Measurements from ENCODE around the gene ACAN.

Gene ACAN

DNA sequence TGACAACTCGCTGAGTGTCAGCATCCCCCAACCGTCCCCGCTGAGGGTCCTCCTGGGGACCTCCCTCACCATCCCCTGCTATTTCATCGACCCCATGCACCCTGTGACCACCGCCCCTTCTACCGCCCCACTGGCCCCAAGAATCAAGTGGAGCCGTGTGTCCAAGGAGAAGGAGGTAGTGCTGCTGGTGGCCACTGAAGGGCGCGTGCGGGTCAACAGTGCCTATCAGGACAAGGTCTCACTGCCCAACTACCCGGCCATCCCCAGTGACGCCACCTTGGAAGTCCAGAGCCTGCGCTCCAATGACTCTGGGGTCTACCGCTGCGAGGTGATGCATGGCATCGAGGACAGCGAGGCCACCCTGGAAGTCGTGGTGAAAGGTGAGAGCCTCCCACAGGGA is 35.4 kb downstream of the ACAN start:
- no peak overlapping the region for H3K4me3 ChIP-seq (ENCODE audit: insufficient read depth, low read depth, low read length, poor library complexity, severe bottlenecking)
- H3K36me3 ChIP-seq (ENCODE audit: control insufficient read depth, insufficient read depth, low read length) = no peaks in the 10 kb centered on the region
- no peaks in the 10 kb centered on the region for H3K4me1 ChIP-seq (ENCODE audit: control insufficient read depth, insufficient read depth, low read length, poor library complexity, severe bottlenecking)
- no peak overlapping the region for H3K27ac ChIP-seq (ENCODE audit: insufficient read depth, low read length, poor library complexity, severe bottlenecking)
- no peak for DNase-seq
- no peaks in the 10 kb centered on the region for H3K9me3 ChIP-seq (ENCODE audit: control insufficient read depth, low read length)
- H3K27me3 ChIP-seq (replicated peaks; ENCODE audit: control insufficient read depth, insufficient read depth, low read length, poor library complexity, severe bottlenecking) = no peaks in the 10 kb centered on the region

DNA sequence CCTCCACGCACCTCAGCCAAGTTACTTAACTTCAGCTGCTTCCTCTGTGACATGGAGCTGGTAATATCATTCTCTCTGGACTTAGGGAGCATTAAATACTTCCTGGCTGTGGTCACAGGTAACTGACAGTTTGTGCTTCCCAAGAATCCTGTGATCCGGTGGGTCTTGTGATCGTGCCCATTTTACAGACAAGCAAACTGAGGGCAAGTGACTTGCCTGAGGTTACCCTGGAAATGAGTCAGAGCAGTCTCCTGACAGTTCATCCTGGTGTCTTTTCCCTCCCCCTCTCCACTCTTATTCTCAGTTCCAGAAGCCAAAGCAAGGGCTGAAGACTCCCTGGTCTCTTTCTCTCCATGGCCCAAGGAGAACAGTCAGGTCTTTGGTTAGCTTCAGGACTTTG is 35.9 kb downstream of the ACAN start:
- H3K27ac ChIP-seq (ENCODE audit: insufficient read depth, low read length, poor library complexity, severe bottlenecking) = no peak overlapping the region
- no peak for DNase-seq
- no peaks in the 10 kb centered on the region for H3K27me3 ChIP-seq (replicated peaks; ENCODE audit: control insufficient read depth, insufficient read depth, low read length, poor library complexity, severe bottlenecking)
- H3K4me1 ChIP-seq (ENCODE audit: control insufficient read depth, insufficient read depth, low read length, poor library complexity, severe bottlenecking) = no peaks in the 10 kb centered on the region
- H3K4me3 ChIP-seq (ENCODE audit: insufficient read depth, low read depth, low read length, poor library complexity, severe bottlenecking) = no peak overlapping the region
- no peaks in the 10 kb centered on the region for H3K36me3 ChIP-seq (ENCODE audit: control insufficient read depth, insufficient read depth, low read length)
- no peaks in the 10 kb centered on the region for H3K9me3 ChIP-seq (ENCODE audit: control insufficient read depth, low read length)

DNA sequence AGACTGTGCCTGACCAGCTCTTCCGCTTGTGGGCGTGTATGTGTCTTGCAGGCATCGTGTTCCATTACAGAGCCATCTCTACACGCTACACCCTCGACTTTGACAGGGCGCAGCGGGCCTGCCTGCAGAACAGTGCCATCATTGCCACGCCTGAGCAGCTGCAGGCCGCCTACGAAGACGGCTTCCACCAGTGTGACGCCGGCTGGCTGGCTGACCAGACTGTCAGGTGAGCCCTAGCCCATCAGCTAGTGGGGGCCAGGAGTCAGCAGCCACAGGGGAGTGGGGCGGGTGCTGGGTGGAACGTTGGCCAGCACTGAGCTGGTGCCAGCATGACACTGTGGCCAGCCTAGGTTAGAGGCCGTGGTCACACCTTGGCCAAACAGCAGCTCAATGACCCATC is 36.7 kb downstream of the ACAN start:
- Histone ChIP-seq H3K9me3 (ENCODE audit: control insufficient read depth, low read length) (no peaks in the 10 kb centered on the region), H3K4me1 (ENCODE audit: control insufficient read depth, insufficient read depth, low read length, poor library complexity, severe bottlenecking) (no peaks in the 10 kb centered on the region), H3K4me3 (ENCODE audit: insufficient read depth, low read depth, low read length, poor library complexity, severe bottlenecking) (no peak overlapping the region), H3K27ac (ENCODE audit: insufficient read depth, low read length, poor library complexity, severe bottlenecking) (no peak overlapping the region), H3K36me3 (ENCODE audit: control insufficient read depth, insufficient read depth, low read length) (no peaks in the 10 kb centered on the region), H3K27me3 (replicated peaks; ENCODE audit: control insufficient read depth, insufficient read depth, low read length, poor library complexity, severe bottlenecking) (no peaks in the 10 kb centered on the region)
- DNase-seq = no peak

DNA sequence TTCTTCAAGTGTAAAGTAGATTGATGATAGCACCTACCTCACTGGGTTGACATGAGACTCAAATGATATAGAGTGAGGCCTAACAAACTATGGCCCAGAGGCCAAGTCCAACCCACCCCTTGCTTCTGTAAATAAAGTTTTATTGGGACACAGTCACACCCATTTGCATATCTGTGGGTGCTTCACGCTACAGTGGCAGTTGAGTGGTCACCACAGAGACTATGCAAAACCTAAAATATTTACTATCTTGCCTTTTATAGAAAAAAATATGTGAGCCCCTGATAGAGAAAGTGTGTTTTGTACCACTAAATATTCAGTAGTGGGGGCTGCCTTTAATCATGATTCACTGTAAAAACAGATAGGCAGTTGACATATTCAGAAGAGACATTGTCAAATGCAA is 38.0 kb downstream of the ACAN start:
- H3K4me1 ChIP-seq (ENCODE audit: control insufficient read depth, insufficient read depth, low read length, poor library complexity, severe bottlenecking) = no peaks in the 10 kb centered on the region
- DNase-seq = no peak
- no peaks in the 10 kb centered on the region for H3K9me3 ChIP-seq (ENCODE audit: control insufficient read depth, low read length)
- no peak overlapping the region for H3K4me3 ChIP-seq (ENCODE audit: insufficient read depth, low read depth, low read length, poor library complexity, severe bottlenecking)
- no peaks in the 10 kb centered on the region for H3K27me3 ChIP-seq (replicated peaks; ENCODE audit: control insufficient read depth, insufficient read depth, low read length, poor library complexity, severe bottlenecking)
- H3K27ac ChIP-seq (ENCODE audit: insufficient read depth, low read length, poor library complexity, severe bottlenecking) = no peak overlapping the region
- no peaks in the 10 kb centered on the region for H3K36me3 ChIP-seq (ENCODE audit: control insufficient read depth, insufficient read depth, low read length)

DNA sequence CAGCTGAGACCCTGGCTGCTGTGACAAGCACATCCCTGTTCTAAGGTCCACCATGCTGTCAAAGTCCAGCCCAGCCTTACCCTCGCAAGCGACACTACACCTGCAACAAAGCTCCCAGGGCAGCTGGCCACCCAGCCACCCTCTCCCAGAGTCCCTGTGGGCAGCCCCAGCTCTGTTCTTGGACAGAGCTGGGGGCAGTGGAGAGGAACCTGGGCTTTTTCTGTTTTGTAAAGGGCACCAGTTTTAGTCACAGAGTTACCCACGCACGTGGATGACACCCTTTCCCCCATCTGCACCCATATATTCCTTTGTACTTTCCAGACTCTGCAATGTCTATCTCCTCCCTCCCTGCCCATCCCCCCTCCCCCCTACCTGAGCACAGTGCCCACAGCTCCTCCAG is 38.9 kb downstream of the ACAN start:
- H3K27me3 ChIP-seq (replicated peaks; ENCODE audit: control insufficient read depth, insufficient read depth, low read length, poor library complexity, severe bottlenecking) = no peaks in the 10 kb centered on the region
- DNase-seq = no peak
- no peaks in the 10 kb centered on the region for H3K9me3 ChIP-seq (ENCODE audit: control insufficient read depth, low read length)
- H3K4me1 ChIP-seq (ENCODE audit: control insufficient read depth, insufficient read depth, low read length, poor library complexity, severe bottlenecking) = no peaks in the 10 kb centered on the region
- no peak overlapping the region for H3K4me3 ChIP-seq (ENCODE audit: insufficient read depth, low read depth, low read length, poor library complexity, severe bottlenecking)
- no peak overlapping the region for H3K27ac ChIP-seq (ENCODE audit: insufficient read depth, low read length, poor library complexity, severe bottlenecking)
- H3K36me3 ChIP-seq (ENCODE audit: control insufficient read depth, insufficient read depth, low read length) = no peaks in the 10 kb centered on the region

DNA sequence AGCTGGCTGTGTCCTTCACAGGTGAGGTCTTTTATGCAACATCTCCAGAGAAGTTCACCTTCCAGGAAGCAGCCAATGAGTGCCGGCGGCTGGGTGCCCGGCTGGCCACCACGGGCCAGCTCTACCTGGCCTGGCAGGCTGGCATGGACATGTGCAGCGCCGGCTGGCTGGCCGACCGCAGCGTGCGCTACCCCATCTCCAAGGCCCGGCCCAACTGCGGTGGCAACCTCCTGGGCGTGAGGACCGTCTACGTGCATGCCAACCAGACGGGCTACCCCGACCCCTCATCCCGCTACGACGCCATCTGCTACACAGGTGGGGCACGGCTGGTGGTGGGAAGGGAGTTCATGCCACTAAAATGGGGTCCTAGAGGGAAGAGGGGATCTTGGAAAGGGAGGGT is 40.1 kb downstream of the ACAN start:
- DNase-seq = no peak
- H3K27me3 ChIP-seq (replicated peaks; ENCODE audit: control insufficient read depth, insufficient read depth, low read length, poor library complexity, severe bottlenecking) = no peaks in the 10 kb centered on the region

DNA sequence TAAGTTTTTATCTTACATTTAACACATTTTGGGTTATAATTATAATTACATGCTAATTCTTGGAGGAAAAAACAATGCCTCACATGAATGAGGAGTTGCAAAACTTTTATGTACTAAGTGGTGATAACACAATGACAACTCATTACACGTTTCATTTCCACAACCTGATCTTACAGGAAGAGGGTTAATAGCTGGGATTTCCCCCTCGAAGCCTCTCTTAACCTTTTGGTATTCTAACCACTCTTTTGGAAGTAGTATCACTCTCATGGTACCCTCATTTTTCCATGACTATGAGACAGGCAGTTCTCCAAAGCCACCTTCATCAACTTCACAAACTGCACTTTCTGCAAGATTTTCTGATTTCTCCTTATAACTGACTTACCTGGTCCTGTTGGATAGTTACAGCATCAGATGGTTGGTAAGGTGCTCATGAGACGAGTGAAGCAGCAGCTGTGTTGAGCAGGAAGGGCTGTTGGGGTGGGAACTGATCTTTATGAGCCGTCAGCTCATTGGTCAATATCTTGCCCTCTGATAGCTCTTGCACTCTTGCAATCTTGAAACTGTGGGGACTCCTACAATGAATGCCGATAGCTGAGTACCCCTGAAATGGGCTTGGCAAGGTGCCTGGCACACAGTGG is 41.6 kb downstream of the ACAN start:
- H3K27me3 ChIP-seq (replicated peaks; ENCODE audit: control insufficient read depth, insufficient read depth, low read length, poor library complexity, severe bottlenecking) = no peaks in the 10 kb centered on the region
- DNase-seq = no peak
- H3K9me3 ChIP-seq (ENCODE audit: control insufficient read depth, low read length) = no peaks in the 10 kb centered on the region
- H3K4me3 ChIP-seq (ENCODE audit: insufficient read depth, low read depth, low read length, poor library complexity, severe bottlenecking) = no peak overlapping the region
- no peaks in the 10 kb centered on the region for H3K36me3 ChIP-seq (ENCODE audit: control insufficient read depth, insufficient read depth, low read length)
- no peak overlapping the region for H3K27ac ChIP-seq (ENCODE audit: insufficient read depth, low read length, poor library complexity, severe bottlenecking)
- no peaks in the 10 kb centered on the region for H3K4me1 ChIP-seq (ENCODE audit: control insufficient read depth, insufficient read depth, low read length, poor library complexity, severe bottlenecking)

More for the DNA sequence above, 40.1 kb downstream of the ACAN start:
- Histone ChIP-seq H3K4me1 (ENCODE audit: control insufficient read depth, insufficient read depth, low read length, poor library complexity, severe bottlenecking) (no peaks in the 10 kb centered on the region), H3K9me3 (ENCODE audit: control insufficient read depth, low read length) (no peaks in the 10 kb centered on the region), H3K36me3 (ENCODE audit: control insufficient read depth, insufficient read depth, low read length) (no peaks in the 10 kb centered on the region), H3K27ac (ENCODE audit: insufficient read depth, low read length, poor library complexity, severe bottlenecking) (no peak overlapping the region), H3K4me3 (ENCODE audit: insufficient read depth, low read depth, low read length, poor library complexity, severe bottlenecking) (no peak overlapping the region)

DNA sequence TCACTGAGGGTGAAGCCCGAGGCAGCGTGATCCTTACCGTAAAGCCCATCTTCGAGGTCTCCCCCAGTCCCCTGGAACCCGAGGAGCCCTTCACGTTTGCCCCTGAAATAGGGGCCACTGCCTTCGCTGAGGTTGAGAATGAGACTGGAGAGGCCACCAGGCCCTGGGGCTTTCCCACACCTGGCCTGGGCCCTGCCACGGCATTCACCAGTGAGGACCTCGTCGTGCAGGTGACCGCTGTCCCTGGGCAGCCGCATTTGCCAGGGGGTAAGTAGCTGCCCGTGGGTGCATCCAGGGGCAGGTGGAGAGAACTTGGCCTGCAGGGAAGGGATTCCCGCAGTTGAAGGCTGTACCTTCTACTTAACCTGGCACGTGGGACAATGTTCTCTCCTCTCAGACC is 42.4 kb downstream of the ACAN start:
- no peak for DNase-seq
- Histone ChIP-seq H3K36me3 (ENCODE audit: control insufficient read depth, insufficient read depth, low read length) (no peaks in the 10 kb centered on the region), H3K27ac (ENCODE audit: insufficient read depth, low read length, poor library complexity, severe bottlenecking) (no peak overlapping the region), H3K4me3 (ENCODE audit: insufficient read depth, low read depth, low read length, poor library complexity, severe bottlenecking) (no peak overlapping the region), H3K4me1 (ENCODE audit: control insufficient read depth, insufficient read depth, low read length, poor library complexity, severe bottlenecking) (no peaks in the 10 kb centered on the region), H3K27me3 (replicated peaks; ENCODE audit: control insufficient read depth, insufficient read depth, low read length, poor library complexity, severe bottlenecking) (no peaks in the 10 kb centered on the region), H3K9me3 (ENCODE audit: control insufficient read depth, low read length) (no peaks in the 10 kb centered on the region)

DNA sequence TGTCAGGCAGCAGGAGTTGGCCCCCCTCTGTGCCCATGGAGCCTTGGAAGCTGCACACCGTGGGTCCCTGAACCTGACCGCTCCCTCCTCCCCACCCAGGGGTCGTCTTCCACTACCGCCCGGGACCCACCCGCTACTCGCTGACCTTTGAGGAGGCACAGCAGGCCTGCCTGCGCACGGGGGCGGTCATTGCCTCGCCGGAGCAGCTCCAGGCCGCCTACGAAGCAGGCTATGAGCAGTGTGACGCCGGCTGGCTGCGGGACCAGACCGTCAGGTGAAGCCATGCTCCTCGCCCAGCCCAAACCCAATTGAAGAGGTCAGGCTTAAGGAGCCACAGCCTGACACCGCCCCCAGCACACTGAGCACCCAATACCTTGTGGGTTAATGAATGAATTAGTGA is 43.9 kb downstream of the ACAN start:
- no peaks in the 10 kb centered on the region for H3K27me3 ChIP-seq (replicated peaks; ENCODE audit: control insufficient read depth, insufficient read depth, low read length, poor library complexity, severe bottlenecking)
- no peaks in the 10 kb centered on the region for H3K9me3 ChIP-seq (ENCODE audit: control insufficient read depth, low read length)
- no peak overlapping the region for H3K4me3 ChIP-seq (ENCODE audit: insufficient read depth, low read depth, low read length, poor library complexity, severe bottlenecking)
- H3K36me3 ChIP-seq (ENCODE audit: control insufficient read depth, insufficient read depth, low read length) = no peaks in the 10 kb centered on the region
- no peak overlapping the region for H3K27ac ChIP-seq (ENCODE audit: insufficient read depth, low read length, poor library complexity, severe bottlenecking)
- no peaks in the 10 kb centered on the region for H3K4me1 ChIP-seq (ENCODE audit: control insufficient read depth, insufficient read depth, low read length, poor library complexity, severe bottlenecking)
- no peak for DNase-seq

DNA sequence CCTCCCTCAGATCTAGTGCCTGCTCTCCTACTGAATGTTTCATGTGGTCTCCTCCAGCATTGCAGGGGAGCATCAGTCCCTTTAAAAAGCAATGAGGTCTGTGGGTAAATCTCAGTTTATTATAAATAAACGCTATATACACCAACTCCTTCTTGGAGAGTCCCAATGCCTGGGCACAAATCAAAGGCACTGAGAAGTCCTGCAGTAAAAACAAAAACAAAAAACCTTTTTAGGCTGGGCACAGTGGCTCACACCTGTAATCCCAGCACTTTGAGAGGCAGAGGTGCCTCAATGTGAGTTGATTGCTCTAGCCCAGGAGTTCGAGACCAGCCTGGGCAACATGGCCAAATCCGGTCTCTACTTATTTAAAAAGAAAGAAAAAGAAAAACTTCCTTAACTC is 45.0 kb downstream of the ACAN start:
- H3K4me3 ChIP-seq (ENCODE audit: insufficient read depth, low read depth, low read length, poor library complexity, severe bottlenecking) = no peak overlapping the region
- no peaks in the 10 kb centered on the region for H3K9me3 ChIP-seq (ENCODE audit: control insufficient read depth, low read length)
- H3K27ac ChIP-seq (ENCODE audit: insufficient read depth, low read length, poor library complexity, severe bottlenecking) = no peak overlapping the region
- no peaks in the 10 kb centered on the region for H3K27me3 ChIP-seq (replicated peaks; ENCODE audit: control insufficient read depth, insufficient read depth, low read length, poor library complexity, severe bottlenecking)
- H3K36me3 ChIP-seq (ENCODE audit: control insufficient read depth, insufficient read depth, low read length) = no peaks in the 10 kb centered on the region
- H3K4me1 ChIP-seq (ENCODE audit: control insufficient read depth, insufficient read depth, low read length, poor library complexity, severe bottlenecking) = no peaks in the 10 kb centered on the region
- no peak for DNase-seq
